AG09319 (cell line): ENCODE results near the gene AHCTF1.
"Not testable (repeated sequence)": the region's sequence is repeated elsewhere in the genome, so short reads cannot be mapped to it uniquely, and the experiment has no call there.

Experiments used
- DNase-seq: peaks from one replicate; pipeline ENCODE4 v3.0.0-alpha.2; 2010; ENCODE audit warnings: low read depth; ENCODE audit errors: extremely low read depth
- TF ChIP-seq, protein P1 (sequence below): IDR thresholded peaks from 2 replicates; pipeline ENCODE4 v1.5.1; 2011; ENCODE audit warnings: low read depth, mild to moderate bottlenecking, inconsistent platforms, low read length, moderate library complexity

Gene AHCTF1

GRCh38 chr1:246921481-246921880 is 10.3 kb downstream of the AHCTF1 start:
- TF ChIP-seq, protein P1, sequence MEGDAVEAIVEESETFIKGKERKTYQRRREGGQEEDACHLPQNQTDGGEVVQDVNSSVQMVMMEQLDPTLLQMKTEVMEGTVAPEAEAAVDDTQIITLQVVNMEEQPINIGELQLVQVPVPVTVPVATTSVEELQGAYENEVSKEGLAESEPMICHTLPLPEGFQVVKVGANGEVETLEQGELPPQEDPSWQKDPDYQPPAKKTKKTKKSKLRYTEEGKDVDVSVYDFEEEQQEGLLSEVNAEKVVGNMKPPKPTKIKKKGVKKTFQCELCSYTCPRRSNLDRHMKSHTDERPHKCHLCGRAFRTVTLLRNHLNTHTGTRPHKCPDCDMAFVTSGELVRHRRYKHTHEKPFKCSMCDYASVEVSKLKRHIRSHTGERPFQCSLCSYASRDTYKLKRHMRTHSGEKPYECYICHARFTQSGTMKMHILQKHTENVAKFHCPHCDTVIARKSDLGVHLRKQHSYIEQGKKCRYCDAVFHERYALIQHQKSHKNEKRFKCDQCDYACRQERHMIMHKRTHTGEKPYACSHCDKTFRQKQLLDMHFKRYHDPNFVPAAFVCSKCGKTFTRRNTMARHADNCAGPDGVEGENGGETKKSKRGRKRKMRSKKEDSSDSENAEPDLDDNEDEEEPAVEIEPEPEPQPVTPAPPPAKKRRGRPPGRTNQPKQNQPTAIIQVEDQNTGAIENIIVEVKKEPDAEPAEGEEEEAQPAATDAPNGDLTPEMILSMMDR, result no peak
- no peak for DNase-seq

DNA sequence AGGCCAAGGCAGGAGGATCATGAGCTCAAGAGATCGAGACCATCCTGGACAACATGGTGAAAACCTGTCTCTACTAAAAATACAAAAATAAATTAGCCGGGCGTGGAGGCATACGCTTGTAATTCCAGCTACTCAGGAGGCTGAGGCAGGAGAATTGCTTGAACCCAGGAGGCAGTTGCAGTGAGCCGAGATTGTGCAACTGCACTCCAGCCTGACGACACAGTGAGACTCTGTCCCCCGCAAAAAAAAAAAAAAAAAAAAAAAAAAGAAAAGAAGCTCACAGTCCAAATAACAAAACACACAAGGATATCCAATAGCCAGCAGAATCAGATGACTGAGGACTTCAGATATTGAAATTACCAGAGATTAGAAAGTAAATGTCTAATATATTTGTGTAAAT is 11.8 kb downstream of the AHCTF1 start:
- TF ChIP-seq, protein P1, result no peak
- no peak for DNase-seq

- not testable (repeated sequence) for DNase-seq
Measured at GRCh38 chr1:246916026-246916923, 15.5 kb downstream of the AHCTF1 start.

DNA sequence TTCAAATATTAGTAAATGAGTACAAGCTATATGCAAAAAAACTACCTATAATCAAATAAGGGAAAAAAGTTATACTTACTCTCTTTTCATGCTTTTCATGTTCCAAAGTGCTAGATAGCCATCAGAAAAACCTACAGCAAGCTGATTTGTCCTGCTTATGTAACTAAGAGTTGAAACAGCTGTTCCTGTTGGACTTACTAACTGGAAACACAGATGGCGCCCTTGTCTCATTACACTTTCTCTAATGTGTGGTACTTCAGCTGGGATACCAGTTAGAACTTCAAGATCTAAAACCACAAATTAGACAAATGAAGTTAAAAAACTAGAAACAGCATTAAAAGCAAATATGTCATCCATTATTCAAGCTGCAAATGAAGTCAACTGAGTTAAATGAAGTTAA is 24.3 kb downstream of the AHCTF1 start:
- DNase-seq, result peak; percentile 18
- TF ChIP-seq, protein P1, result peak; percentile 34

GRCh38 chr1:246906833-246907232 is 24.9 kb downstream of the AHCTF1 start:
- TF ChIP-seq, protein P1, result no peak

GRCh38 chr1:246901874-246902273 is 29.9 kb downstream of the AHCTF1 start:
- TF ChIP-seq, protein P1, result no peak
- no peak for DNase-seq

More at GRCh38 chr1:246906833-246907232, 24.9 kb downstream of the AHCTF1 start:
- no peak for DNase-seq

- TF ChIP-seq, protein P1, result no peak
- DNase-seq, result no peak
Measured at GRCh38 chr1:246897302-246897701, 34.4 kb downstream of the AHCTF1 start.
